ENCODE data around the gene S100A16.

Gene S100A16

DNA sequence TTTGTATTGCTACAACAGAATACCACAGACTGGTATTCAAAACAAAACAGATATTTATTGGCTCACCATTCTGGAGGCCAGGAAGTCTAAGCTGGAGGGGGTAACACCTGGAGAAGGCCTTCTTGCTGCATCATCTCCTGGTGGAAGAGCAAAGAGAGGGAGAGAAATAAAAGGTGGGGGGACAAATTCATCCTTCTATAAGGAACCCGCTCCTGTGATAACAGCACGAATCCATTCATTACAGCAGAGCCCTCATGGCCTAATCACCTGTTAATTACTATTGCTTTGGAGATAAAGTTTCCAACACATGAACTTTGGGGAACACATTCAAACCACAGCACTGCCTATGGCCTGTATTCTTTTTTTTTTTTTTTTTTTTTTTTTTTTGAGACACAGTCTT, 52.7 kb downstream of the S100A16 start:
- DNase-seq: no peak

DNA sequence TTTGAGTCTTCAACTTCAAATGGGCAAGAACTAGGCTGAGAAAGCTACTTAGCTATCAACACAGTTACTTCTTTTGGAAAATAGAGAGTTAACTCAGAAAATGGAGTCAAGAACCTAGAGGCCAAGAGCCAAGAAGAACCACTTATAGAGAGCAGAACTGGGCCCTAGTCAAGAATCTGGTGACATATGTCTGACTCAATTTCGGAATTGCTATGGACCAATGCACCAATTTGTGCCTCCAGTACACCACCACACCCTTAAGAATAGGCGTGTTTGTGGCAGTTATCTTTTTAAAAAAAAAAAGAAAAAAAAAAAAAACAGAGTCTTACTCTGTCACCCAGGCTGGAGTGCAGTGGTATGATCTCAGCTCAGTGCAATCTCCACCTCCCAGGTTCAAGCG, 55.1 kb downstream of the S100A16 start:
- DNase-seq: no peak

Measured in NCI-H1436 (cell line).